NCI-H2029 treated with DMSO at 0.1 percent for 48 hours (cell line): ENCODE measurements around the gene MYOG.

Experiments used
- DNase-seq: peaks from one replicate; lab custom pipeline; 2025; lab: John Stamatoyannopoulos, UW

The MYOG gene

GRCh38 chr1:203072002-203072602 is 13.7 kb downstream of the MYOG start:
- no peak for DNase-seq

- peak; percentile 13 for DNase-seq
These were observed 16.6 kb downstream of the MYOG start for GRCh38 chr1:203069030-203069747.

- DNase-seq = no peak
These were observed 18.8 kb downstream of the MYOG start for GRCh38 chr1:203066965-203067364.

GRCh38 chr1:203065986-203066385 is 19.8 kb downstream of the MYOG start:
- DNase-seq = no peak

GRCh38 chr1:203065191-203065590 is 20.6 kb downstream of the MYOG start:
- no peak for DNase-seq

GRCh38 chr1:203063287-203063686 is 22.5 kb downstream of the MYOG start:
- DNase-seq = no peak

- no peak for DNase-seq
These were observed 25.7 kb downstream of the MYOG start for GRCh38 chr1:203060115-203060514.

- no peak for DNase-seq
These were observed 26.3 kb downstream of the MYOG start for GRCh38 chr1:203059485-203059884.

- DNase-seq = no peak
These were observed 27.2 kb downstream of the MYOG start for GRCh38 chr1:203058676-203058935.

- DNase-seq = no peak
These were observed 27.7 kb downstream of the MYOG start for GRCh38 chr1:203057911-203058675.

GRCh38 chr1:203056516-203056915 is 29.3 kb downstream of the MYOG start:
- DNase-seq = no peak

GRCh38 chr1:203056012-203056411 is 29.8 kb downstream of the MYOG start:
- DNase-seq = no peak

- no peak for DNase-seq
These were observed 30.5 kb downstream of the MYOG start for GRCh38 chr1:203055161-203055799.

- no peak for DNase-seq
These were observed 31.2 kb downstream of the MYOG start for GRCh38 chr1:203054642-203055041.

GRCh38 chr1:203054184-203054583 is 31.6 kb downstream of the MYOG start:
- no peak for DNase-seq

- no peak for DNase-seq
These were observed 33.2 kb downstream of the MYOG start for GRCh38 chr1:203052601-203053000.

- DNase-seq = no peak
These were observed 33.9 kb downstream of the MYOG start for GRCh38 chr1:203051841-203052324.

- no peak for DNase-seq
These were observed 35.0 kb downstream of the MYOG start for GRCh38 chr1:203050826-203051225.

GRCh38 chr1:203049576-203050180 is 36.1 kb downstream of the MYOG start:
- no peak for DNase-seq

GRCh38 chr1:203049077-203049476 is 36.7 kb downstream of the MYOG start:
- no peak for DNase-seq

GRCh38 chr1:203048555-203049051 is 37.2 kb downstream of the MYOG start:
- no peak for DNase-seq

GRCh38 chr1:203048086-203048485 is 37.7 kb downstream of the MYOG start:
- DNase-seq = no peak
